Esophagus (tissue), 2 donors: Measurements from ENCODE around the gene TOMM40L. TPM values are rescaled to one million over a fixed set of nuclear protein-coding genes. Genes with fewer than 3 reads are reported as not detected.

Source experiments
- H3K27ac ChIP-seq, 2 donors: one replicate each; pipeline ENCODE4 v1.5.1; 2013; ENCODE audit warnings: low read depth in 2 of 2, mild to moderate bottlenecking in 2 of 2, inconsistent platforms in 1 of 2, low read length in 1 of 2, moderate library complexity in 1 of 2
- H3K27me3 ChIP-seq, 2 donors: one replicate each; pipeline ENCODE4 v1.6.1; 2013; ENCODE audit warnings: low read length in 2 of 2, control low read depth in 1 of 2, mild to moderate bottlenecking in 1 of 2; ENCODE audit not compliant: insufficient read depth in 2 of 2, control insufficient read depth in 1 of 2
- H3K36me3 ChIP-seq, 2 donors: one replicate each; pipeline ENCODE4 v1.6.1; 2013; ENCODE audit warnings: low read length in 1 of 2; ENCODE audit not compliant: control insufficient read depth in 2 of 2, insufficient read depth in 2 of 2
- H3K4me1 ChIP-seq, 2 donors: one replicate each; pipeline ENCODE4 v1.6.1; 2013; ENCODE audit warnings: low read length in 1 of 2; ENCODE audit not compliant: control insufficient read depth in 2 of 2, insufficient read depth in 2 of 2
- H3K4me3 ChIP-seq, 2 donors: one replicate each; pipeline ENCODE4 v1.5.1; 2013; ENCODE audit warnings: low read length in 2 of 2, mild to moderate bottlenecking in 2 of 2, low read depth in 1 of 2, moderate library complexity in 1 of 2
- H3K9me3 ChIP-seq, 2 donors: one replicate each; pipeline ENCODE4 v1.6.1; 2013; ENCODE audit warnings: mild to moderate bottlenecking in 2 of 2, low read depth in 1 of 2, low read length in 1 of 2, moderate library complexity in 1 of 2; ENCODE audit not compliant: control insufficient read depth in 2 of 2, insufficient read depth in 1 of 2
- WGBS, 2 donors: extraction: QIAGEN DNeasy Blood & Tissue Kit; methylation state at CpG; one replicate each; pipeline ENCODE4 v1.1.7; 2013; 5-methylcytosine and 5-hydroxymethylcytosine counted together
- polyA plus RNA-seq, 2 donors: library from polyadenylated mRNA; stranded (reverse); fragments of 200-250 nt; gene quantifications; one replicate each; pipeline ENCODE4 v1.2.3, GENCODE V29; 2013
- donor health status: healthy with polysubstance abuse.
- donor health status: Bipolar disorder and iron deficiency.

The TOMM40L gene
- 10 to 100 TPM in 1 of 2 donors, 1 to 10 TPM in 1; 8.0 to 10.5 TPM for polyA plus RNA-seq

GRCh38 chr1:161225534-161226319 lies at the start of gene TOMM40L:
TOMM40L (plus strand) TSS chr1:161226060; CDS start chr1:161226490, 430 bp downstream.
- peak within 1 kb of the TSS; percentile 64 to 82 for H3K27ac ChIP-seq

GRCh38 chr1:161176468-161177111 lies 49.3 kb upstream of the TOMM40L start:
- Histone ChIP-seq H3K27me3 (no peaks in the 10 kb centered on the region), H3K27ac (peak overlapping the region; percentile 82 to 91), H3K9me3 (no peaks in the 10 kb centered on the region), H3K36me3 (peaks cover 13 to 18% of the 10 kb centered on the region in 2 donors), H3K4me1 (peaks cover 9 to 10% of the 10 kb centered on the region in 2 donors), H3K4me3 (peak overlapping the region; percentile 78 to 87)
- WGBS, 2 donors = 11 to 13% methylated on average over 16 to 17 of the region's 17 CpGs

More at GRCh38 chr1:161225534-161226319, at the start of gene TOMM40L:
- peaks cover 2 to 8% of the 10 kb centered on the region in 2 donors for H3K4me1 ChIP-seq
- H3K27me3 ChIP-seq = no peaks in the 10 kb centered on the region
- H3K4me3 ChIP-seq = peak within 1 kb of the TSS; percentile 64 to 89
- peaks cover 0 to 19% of the 10 kb centered on the region in 2 donors for H3K36me3 ChIP-seq
- 6 to 7% methylated on average over 16 of the region's 16 CpGs for WGBS, 2 donors
- no peaks in the 10 kb centered on the region for H3K9me3 ChIP-seq

- Histone ChIP-seq H3K4me1 (peaks cover 9 to 12% of the 10 kb centered on the region in 2 donors), H3K27me3 (no peaks in the 10 kb centered on the region), H3K9me3 (no peaks in the 10 kb centered on the region), H3K27ac (peak within 1 kb of the TSS; percentile 82 to 91), H3K36me3 (peaks cover 8 to 15% of the 10 kb centered on the region in 2 donors), H3K4me3 (peak within 1 kb of the TSS; percentile 78 to 87)
- WGBS, 2 donors = 2 to 4% methylated on average over 47 to 50 of the region's 50 CpGs
Measured at GRCh38 chr1:161177112-161177935, 48.5 kb upstream of the TOMM40L start, which contains the start of gene B4GALT3. B4GALT3 (minus strand) TSS chr1:161177507; CDS start chr1:161176060, 1,447 bp downstream.

- Histone ChIP-seq H3K27ac (peak overlapping the region; percentile 82 to 91), H3K4me1 (peaks cover 7 to 10% of the 10 kb centered on the region in 2 donors), H3K36me3 (peaks cover 8 to 12% of the 10 kb centered on the region in 2 donors), H3K4me3 (peak overlapping the region; percentile 78 to 87), H3K27me3 (no peaks in the 10 kb centered on the region), H3K9me3 (no peaks in the 10 kb centered on the region)
- WGBS, 2 donors = 38 to 54% methylated on average over 9 of the region's 9 CpGs
Measured at GRCh38 chr1:161177936-161178244, 48.0 kb upstream of the TOMM40L start.

- WGBS, 2 donors = 51 to 77% methylated on average over 3 of the region's 3 CpGs
- Histone ChIP-seq H3K9me3 (no peaks in the 10 kb centered on the region), H3K4me3 (no peak overlapping the region), H3K36me3 (peaks cover 3 to 5% of the 10 kb centered on the region in 2 donors), H3K4me1 (peaks cover 6 to 10% of the 10 kb centered on the region in 2 donors), H3K27ac (peak overlapping the region; percentile 18 to 68), H3K27me3 (no peaks in the 10 kb centered on the region)
Measured at GRCh38 chr1:161179698-161180097, 46.2 kb upstream of the TOMM40L start.

GRCh38 chr1:161180639-161181038 lies 45.2 kb upstream of the TOMM40L start:
- H3K36me3 ChIP-seq = no peaks in the 10 kb centered on the region
- no peak overlapping the region for H3K4me3 ChIP-seq
- no peak overlapping the region for H3K27ac ChIP-seq
- WGBS, 2 donors = 64 to 81% methylated on average over 1 of the region's 1 CpG
- H3K4me1 ChIP-seq = peaks cover 6 to 10% of the 10 kb centered on the region in 2 donors
- no peaks in the 10 kb centered on the region for H3K27me3 ChIP-seq
- H3K9me3 ChIP-seq = no peaks in the 10 kb centered on the region

- H3K4me1 ChIP-seq = peaks cover 0 to 3% of the 10 kb centered on the region in 2 donors
- WGBS, 2 donors = 78 to 88% methylated on average over 1 of the region's 1 CpG
- peak overlapping the region; percentile 40 to 45 for H3K27ac ChIP-seq
Measured at GRCh38 chr1:161182214-161182613, 43.6 kb upstream of the TOMM40L start.

GRCh38 chr1:161185282-161185682 lies 40.6 kb upstream of the TOMM40L start:
- peaks cover 0 to 3% of the 10 kb centered on the region in 2 donors for H3K4me1 ChIP-seq
- WGBS, 2 donors = 12 to 13% methylated on average over 3 of the region's 3 CpGs
- peak overlapping the region in 1 of 2 donors; percentile 31 for H3K27ac ChIP-seq

More at GRCh38 chr1:161182214-161182613, 43.6 kb upstream of the TOMM40L start:
- no peaks in the 10 kb centered on the region for H3K36me3 ChIP-seq
- H3K4me3 ChIP-seq = no peak overlapping the region
- H3K9me3 ChIP-seq = no peaks in the 10 kb centered on the region
- no peaks in the 10 kb centered on the region for H3K27me3 ChIP-seq

GRCh38 chr1:161185732-161186311 lies 40.0 kb upstream of the TOMM40L start:
- peak overlapping the region; percentile 29 to 59 for H3K27ac ChIP-seq
- no peaks in the 10 kb centered on the region for H3K9me3 ChIP-seq
- H3K27me3 ChIP-seq = no peaks in the 10 kb centered on the region
- 45 to 48% methylated on average over 2 of the region's 2 CpGs for WGBS, 2 donors
- H3K36me3 ChIP-seq = no peaks in the 10 kb centered on the region
- H3K4me1 ChIP-seq = peaks cover 0 to 3% of the 10 kb centered on the region in 2 donors
- H3K4me3 ChIP-seq = no peak overlapping the region

More at GRCh38 chr1:161185282-161185682, 40.6 kb upstream of the TOMM40L start:
- Histone ChIP-seq H3K4me3 (no peak overlapping the region), H3K9me3 (no peaks in the 10 kb centered on the region), H3K36me3 (no peaks in the 10 kb centered on the region), H3K27me3 (no peaks in the 10 kb centered on the region)
